H9 (cell line): ENCODE results near the gene NPC1. TPM values are rescaled to one million over a fixed set of nuclear protein-coding genes. Genes with fewer than 3 reads are reported as not detected.

Source experiments
- DNase-seq: peaks from one replicate; pipeline ENCODE4 v3.0.0-alpha.2; 2017
- H2AFZ ChIP-seq: one replicate; pipeline ENCODE4 v1.6.1; 2013; ENCODE audit warnings: mild to moderate bottlenecking, low read length, control low read depth, moderate library complexity
- H2AK5ac ChIP-seq: 2 replicates; pipeline ENCODE4 v1.6.1; 2013; ENCODE audit warnings: low read length, control low read depth, mixed read lengths; ENCODE audit not compliant: insufficient read length
- H2BK120ac ChIP-seq: one replicate; pipeline ENCODE4 v1.6.1; 2013; ENCODE audit warnings: low read depth, mild to moderate bottlenecking, low read length, control low read depth, inconsistent platforms; ENCODE audit not compliant: poor library complexity, severe bottlenecking
- H2BK12ac ChIP-seq: 2 replicates; pipeline ENCODE4 v1.6.1; 2013; ENCODE audit warnings: low read length, control low read depth, mixed read lengths, low read depth; ENCODE audit not compliant: insufficient read length
- H2BK15ac ChIP-seq: 2 replicates; pipeline ENCODE4 v1.6.1; 2013; ENCODE audit warnings: low read depth, low read length, control low read depth
- H2BK20ac ChIP-seq: one replicate; pipeline ENCODE4 v1.6.1; 2013; ENCODE audit warnings: low read depth, mild to moderate bottlenecking, low read length, control low read depth, inconsistent platforms; ENCODE audit not compliant: poor library complexity, severe bottlenecking
- H2BK5ac ChIP-seq: 2 replicates; pipeline ENCODE4 v1.6.1; 2013; ENCODE audit warnings: low read length, control low read depth, mixed read lengths; ENCODE audit not compliant: insufficient read length
- H3K14ac ChIP-seq: 2 replicates; pipeline ENCODE4 v1.6.1; 2013; ENCODE audit warnings: low read length, control low read depth; ENCODE audit not compliant: insufficient read depth
- H3K18ac ChIP-seq: 2 replicates; pipeline ENCODE4 v1.6.1; 2013; ENCODE audit warnings: low read depth, mild to moderate bottlenecking, mixed read lengths, low read length, control low read depth; ENCODE audit not compliant: insufficient read length
- H3K23ac ChIP-seq: 2 replicates; pipeline ENCODE4 v1.6.1; 2013; ENCODE audit warnings: low read length, control low read depth, mixed read lengths, low read depth; ENCODE audit not compliant: insufficient read length
- H3K23me2 ChIP-seq: 2 replicates; pipeline ENCODE4 v1.6.1; 2013; ENCODE audit warnings: low read depth, mild to moderate bottlenecking, mixed read lengths, low read length, control low read depth; ENCODE audit not compliant: insufficient read length, poor library complexity, severe bottlenecking
- H3K27ac ChIP-seq: 2 replicates; pipeline ENCODE4 v1.5.1; 2013; ENCODE audit warnings: low read length, control low read depth, mixed read lengths, low read depth; ENCODE audit not compliant: insufficient read length
- H3K27me3 ChIP-seq: 2 replicates; pipeline ENCODE4 v1.6.1; 2013; ENCODE audit warnings: low read length, control low read depth, inconsistent platforms; ENCODE audit not compliant: insufficient read depth
- H3K4ac ChIP-seq: 2 replicates; pipeline ENCODE4 v1.6.1; 2013; ENCODE audit warnings: low read depth, mild to moderate bottlenecking, control low read depth, inconsistent platforms, low read length, moderate library complexity
- H3K4me1 ChIP-seq: 2 replicates; pipeline ENCODE4 v1.6.1; 2013; ENCODE audit warnings: low read length, control low read depth, inconsistent platforms; ENCODE audit not compliant: insufficient read depth
- H3K4me2 ChIP-seq: 2 replicates; pipeline ENCODE4 v1.6.1; 2013; ENCODE audit warnings: low read length, control low read depth, mixed read lengths; ENCODE audit not compliant: insufficient read length, insufficient read depth
- H3K56ac ChIP-seq: 2 replicates; pipeline ENCODE4 v1.6.1; 2013; ENCODE audit warnings: low read depth, mild to moderate bottlenecking, mixed read lengths, low read length, control low read depth; ENCODE audit not compliant: insufficient read length
- H3K79me1 ChIP-seq: 2 replicates; pipeline ENCODE4 v1.6.1; 2013; ENCODE audit warnings: low read depth, mild to moderate bottlenecking, moderate library complexity, low read length, control low read depth, inconsistent platforms; ENCODE audit not compliant: insufficient read depth, poor library complexity, severe bottlenecking
- H3K79me2 ChIP-seq: 2 replicates; pipeline ENCODE4 v1.6.1; 2013; ENCODE audit warnings: low read length, control low read depth, inconsistent platforms; ENCODE audit not compliant: insufficient read depth
- H3K9ac ChIP-seq: 2 replicates; pipeline ENCODE4 v1.6.1; 2013; ENCODE audit warnings: low read length, control low read depth, mixed read lengths; ENCODE audit not compliant: insufficient read length; ENCODE audit errors: extremely low read depth
- H3K9me3 ChIP-seq: one replicate; pipeline ENCODE4 v1.6.1; 2013; ENCODE audit warnings: low read depth, low read length, inconsistent platforms; ENCODE audit not compliant: control insufficient read depth
- H3T11ph ChIP-seq: one replicate; pipeline ENCODE4 v1.6.1; 2013; ENCODE audit warnings: mild to moderate bottlenecking, low read length, control low read depth, inconsistent platforms
- H4K20me1 ChIP-seq: one replicate; pipeline ENCODE4 v1.6.1; 2013; ENCODE audit not compliant: control insufficient read depth, insufficient read length, insufficient read depth
- H4K5ac ChIP-seq: 2 replicates; pipeline ENCODE4 v1.6.1; 2013; ENCODE audit warnings: low read depth, mild to moderate bottlenecking, mixed read lengths, low read length, control low read depth; ENCODE audit not compliant: insufficient read length
- H4K8ac ChIP-seq: replicated peaks from 2 replicates; pipeline ENCODE4 v1.6.1; 2013; ENCODE audit warnings: low read length, control low read depth, mixed read lengths, low read depth; ENCODE audit not compliant: insufficient read length
- H4K91ac ChIP-seq: 2 replicates; pipeline ENCODE4 v1.6.1; 2013; ENCODE audit warnings: low read depth, mild to moderate bottlenecking, moderate library complexity, mixed read lengths, low read length, control low read depth; ENCODE audit not compliant: insufficient read length
- H3K27ac Mint-ChIP-seq, 3 experiments: 2 replicates in 2 of 3; 3 replicates in 1 of 3; pipeline ENCODE4 v1.8.0; 2020 to 2021; ENCODE audit warnings: mixed read lengths in 3 of 3, mild to moderate bottlenecking in 1 of 3, moderate library complexity in 1 of 3
- H3K27me3 Mint-ChIP-seq: 2 replicates; pipeline ENCODE4 v1.8.0; 2021; ENCODE audit warnings: low read depth, mild to moderate bottlenecking, moderate library complexity, mixed read lengths
- H3K36me3 Mint-ChIP-seq, 3 experiments: 2 replicates in 2 of 3; 3 replicates in 1 of 3; pipeline ENCODE4 v1.8.0; 2020 to 2021; ENCODE audit warnings: low read depth in 3 of 3, mixed read lengths in 3 of 3; ENCODE audit not compliant: insufficient read depth in 1 of 3
- H3K4me1 Mint-ChIP-seq, 2 experiments: 2 replicates each; pipeline ENCODE4 v1.8.0; 2020; ENCODE audit warnings: mixed read lengths in 2 of 2
- H3K4me3 Mint-ChIP-seq, 2 experiments: 2 replicates in 1 of 2; 3 replicates in 1 of 2; pipeline ENCODE4 v1.8.0; 2020 to 2021; ENCODE audit warnings: mild to moderate bottlenecking in 2 of 2, mixed read lengths in 2 of 2, moderate library complexity in 1 of 2
- H3K9me3 Mint-ChIP-seq, 2 experiments: 2 replicates in 1 of 2; 3 replicates in 1 of 2; pipeline ENCODE4 v1.8.0; 2020; ENCODE audit warnings: mild to moderate bottlenecking in 2 of 2, mixed read lengths in 2 of 2, moderate library complexity in 1 of 2
- CTCF ChIP-seq: fragments of 200-600 bp; sonication (generic); conservative IDR thresholded peaks from 3 replicates; pipeline ENCODE4 v1.8.0; 2021; ENCODE audit warnings: antibody characterized with exemption, mild to moderate bottlenecking
- WGBS: extraction: QIAGEN DNeasy Blood & Tissue Kit; methylation state at CpG from one replicate; pipeline ENCODE4 v1.1.7; 2013; ENCODE audit warnings: missing lambda C conversion rate, low lambda C conversion rate, mixed read lengths; ENCODE audit not compliant: insufficient read length; ENCODE audit errors: extremely low coverage; 5-methylcytosine and 5-hydroxymethylcytosine counted together
- total RNA-seq: library from RNA; stranded (reverse); gene quantifications from 2 replicates; pipeline ENCODE4 v1.2.1, GENCODE V29; 2021

NPC1 gene
- total RNA-seq, 1 experiment from 2014 or later: 24.2 TPM

- H3K79me2 ChIP-seq: peaks cover 20% of the 10 kb centered on the region; the same call in 1 of the 2 replicates
Measured at GRCh38 chr18:23583071-23583865, 3.0 kb downstream of the NPC1 start.

More at GRCh38 chr18:23583071-23583865, 3.0 kb downstream of the NPC1 start:
- no CpG with 5 or more reads among the region's 5 CpGs for WGBS
- Mint-ChIP-seq H3K27ac (no peak overlapping the region; a peak in 1 of 7 replicates), H3K4me1 (peaks cover 27 to 30% of the 10 kb centered on the region in 2 experiments), H3K9me3 (peaks cover 0 to 2% of the 10 kb centered on the region in 2 experiments; a peak in 2 of 5 replicates), H3K4me3 (no peak overlapping the region), H3K27me3 (peaks cover 5% of the 10 kb centered on the region), H3K36me3 (peaks cover 4 to 15% (median 6%) of the 10 kb centered on the region in 3 experiments; a peak in 6 of 7 replicates)
- Histone ChIP-seq H3T11ph (no peak overlapping the region), H3K23ac (no peak overlapping the region), H2BK5ac (no peak overlapping the region), H2AFZ (no peak overlapping the region), H3K79me1 (peaks cover 4% of the 10 kb centered on the region), H4K5ac (no peak overlapping the region), H4K8ac (no peak overlapping the region), H3K56ac (no peak overlapping the region), H3K27me3 (no peaks in the 10 kb centered on the region), H3K9me3 (no peaks in the 10 kb centered on the region), H2BK20ac (no peak overlapping the region), H3K4me2 (no peak overlapping the region), H3K14ac (no peak overlapping the region), H3K4me1 (peaks cover 4% of the 10 kb centered on the region; the same call in 1 of the 2 replicates), H2BK120ac (no peak overlapping the region), H3K27ac (no peak overlapping the region), H2BK15ac (no peak overlapping the region), H3K23me2 (peaks cover 8% of the 10 kb centered on the region), H3K4ac (no peak overlapping the region), H2BK12ac (no peak overlapping the region), H4K20me1 (no peaks in the 10 kb centered on the region), H4K91ac (no peak overlapping the region), H3K9ac (no peak overlapping the region), H3K18ac (no peak overlapping the region), H2AK5ac (no peak overlapping the region)
- DNase-seq: no peak
- TF ChIP-seq CTCF: no peak
